ENCODE measurements around the gene TEX19.

DNA sequence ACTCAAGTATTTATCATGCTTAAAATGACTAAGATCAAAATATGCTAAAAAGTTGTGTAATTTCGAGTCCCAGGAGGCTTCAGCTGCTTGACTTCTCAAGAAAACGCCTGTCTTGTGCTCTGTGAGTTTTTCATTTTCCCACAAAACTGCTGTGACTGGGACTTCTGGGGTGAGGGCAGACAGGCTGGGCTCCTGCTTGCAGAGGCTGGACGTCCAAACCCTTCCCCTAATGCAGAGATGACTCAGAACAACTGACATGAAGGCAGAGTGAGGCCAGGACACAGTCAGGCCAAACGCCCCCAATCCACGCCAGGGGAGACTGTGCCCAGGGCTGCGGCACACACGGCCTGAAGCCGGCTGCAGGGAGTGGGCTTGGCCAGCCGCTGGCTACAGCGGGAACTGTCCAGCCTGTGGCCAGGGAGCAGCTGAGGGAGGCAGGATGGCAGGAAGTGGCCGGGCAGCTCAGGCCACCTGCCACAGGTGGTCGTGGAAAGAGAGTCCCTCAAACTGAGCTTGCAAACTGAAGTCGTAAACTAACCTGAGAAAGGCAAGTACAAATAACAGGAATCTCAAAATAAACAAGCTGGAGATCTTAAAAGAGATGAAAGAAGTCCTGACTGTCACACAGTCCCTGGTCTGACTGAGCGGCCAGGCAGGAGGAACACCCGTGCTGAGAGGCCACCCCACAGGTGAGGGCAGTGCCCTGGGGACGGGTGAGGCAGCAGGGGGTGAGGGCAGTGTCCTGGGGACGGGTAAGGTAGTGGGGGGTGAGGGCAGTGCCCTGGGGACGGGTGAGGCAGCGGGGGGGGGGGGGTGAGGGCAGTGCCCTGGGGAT lies 37.8 kb downstream of the TEX19 start:
- TF ChIP-seq, protein P1, sequence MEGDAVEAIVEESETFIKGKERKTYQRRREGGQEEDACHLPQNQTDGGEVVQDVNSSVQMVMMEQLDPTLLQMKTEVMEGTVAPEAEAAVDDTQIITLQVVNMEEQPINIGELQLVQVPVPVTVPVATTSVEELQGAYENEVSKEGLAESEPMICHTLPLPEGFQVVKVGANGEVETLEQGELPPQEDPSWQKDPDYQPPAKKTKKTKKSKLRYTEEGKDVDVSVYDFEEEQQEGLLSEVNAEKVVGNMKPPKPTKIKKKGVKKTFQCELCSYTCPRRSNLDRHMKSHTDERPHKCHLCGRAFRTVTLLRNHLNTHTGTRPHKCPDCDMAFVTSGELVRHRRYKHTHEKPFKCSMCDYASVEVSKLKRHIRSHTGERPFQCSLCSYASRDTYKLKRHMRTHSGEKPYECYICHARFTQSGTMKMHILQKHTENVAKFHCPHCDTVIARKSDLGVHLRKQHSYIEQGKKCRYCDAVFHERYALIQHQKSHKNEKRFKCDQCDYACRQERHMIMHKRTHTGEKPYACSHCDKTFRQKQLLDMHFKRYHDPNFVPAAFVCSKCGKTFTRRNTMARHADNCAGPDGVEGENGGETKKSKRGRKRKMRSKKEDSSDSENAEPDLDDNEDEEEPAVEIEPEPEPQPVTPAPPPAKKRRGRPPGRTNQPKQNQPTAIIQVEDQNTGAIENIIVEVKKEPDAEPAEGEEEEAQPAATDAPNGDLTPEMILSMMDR (IDR thresholded peaks at IDR 0.05): no peak
- TF ChIP-seq EP300 (IDR thresholded peaks at IDR 0.05) (no peak), POLR2AphosphoS5 (IDR thresholded peaks at IDR 0.05) (no peak)

All from esophagus muscularis mucosa (tissue), 4 donors.